ENCODE results near the gene RASAL2.

RASAL2 gene

DNA sequence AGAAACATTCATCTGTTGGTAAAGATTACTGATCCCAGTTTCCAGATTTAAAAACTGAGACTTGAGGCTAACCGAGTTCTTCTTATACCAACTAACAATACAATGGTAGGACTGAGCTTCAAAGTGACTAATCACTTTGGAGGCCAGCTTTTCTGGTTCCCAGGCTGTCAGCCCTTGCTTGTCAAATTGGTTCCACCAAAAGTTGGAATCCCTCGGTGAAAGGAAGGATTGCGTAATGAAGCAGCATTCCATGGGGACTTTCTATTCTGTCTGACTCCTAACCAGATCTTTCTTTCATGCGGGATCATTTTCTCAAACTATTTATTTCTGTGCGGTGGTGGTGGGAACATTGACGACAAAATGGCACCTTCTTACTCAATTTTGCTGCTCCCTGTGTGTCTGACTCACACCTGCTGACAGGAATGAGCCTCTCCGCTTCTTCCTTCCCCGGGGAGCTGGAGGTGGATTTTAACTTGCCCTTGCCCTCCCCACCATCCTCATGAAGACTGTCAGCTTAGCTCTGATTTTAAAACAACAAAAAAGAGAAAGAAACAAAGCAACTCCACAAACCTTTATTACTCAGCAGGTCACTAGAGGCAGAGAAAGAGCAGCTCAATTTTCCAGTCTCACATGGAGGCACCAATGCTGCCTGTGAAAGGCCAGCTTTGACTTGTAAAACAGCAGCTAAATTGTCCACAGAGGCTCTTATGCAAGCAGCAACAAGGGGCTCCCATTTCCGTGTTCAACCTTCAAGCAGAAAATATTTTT is 32.9 kb upstream of the RASAL2 start:
- H3K4me3 ChIP-seq (ENCODE audit: low read length), result peak overlapping the region; percentile 0
- TF ChIP-seq, protein P1, sequence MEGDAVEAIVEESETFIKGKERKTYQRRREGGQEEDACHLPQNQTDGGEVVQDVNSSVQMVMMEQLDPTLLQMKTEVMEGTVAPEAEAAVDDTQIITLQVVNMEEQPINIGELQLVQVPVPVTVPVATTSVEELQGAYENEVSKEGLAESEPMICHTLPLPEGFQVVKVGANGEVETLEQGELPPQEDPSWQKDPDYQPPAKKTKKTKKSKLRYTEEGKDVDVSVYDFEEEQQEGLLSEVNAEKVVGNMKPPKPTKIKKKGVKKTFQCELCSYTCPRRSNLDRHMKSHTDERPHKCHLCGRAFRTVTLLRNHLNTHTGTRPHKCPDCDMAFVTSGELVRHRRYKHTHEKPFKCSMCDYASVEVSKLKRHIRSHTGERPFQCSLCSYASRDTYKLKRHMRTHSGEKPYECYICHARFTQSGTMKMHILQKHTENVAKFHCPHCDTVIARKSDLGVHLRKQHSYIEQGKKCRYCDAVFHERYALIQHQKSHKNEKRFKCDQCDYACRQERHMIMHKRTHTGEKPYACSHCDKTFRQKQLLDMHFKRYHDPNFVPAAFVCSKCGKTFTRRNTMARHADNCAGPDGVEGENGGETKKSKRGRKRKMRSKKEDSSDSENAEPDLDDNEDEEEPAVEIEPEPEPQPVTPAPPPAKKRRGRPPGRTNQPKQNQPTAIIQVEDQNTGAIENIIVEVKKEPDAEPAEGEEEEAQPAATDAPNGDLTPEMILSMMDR (IDR thresholded peaks at IDR 0.05; ENCODE audit: insufficient read depth, low read depth, low read length, missing control alignments), result no peak
- DNase-seq (ENCODE audit: low read depth), result peak; percentile 92

DNA sequence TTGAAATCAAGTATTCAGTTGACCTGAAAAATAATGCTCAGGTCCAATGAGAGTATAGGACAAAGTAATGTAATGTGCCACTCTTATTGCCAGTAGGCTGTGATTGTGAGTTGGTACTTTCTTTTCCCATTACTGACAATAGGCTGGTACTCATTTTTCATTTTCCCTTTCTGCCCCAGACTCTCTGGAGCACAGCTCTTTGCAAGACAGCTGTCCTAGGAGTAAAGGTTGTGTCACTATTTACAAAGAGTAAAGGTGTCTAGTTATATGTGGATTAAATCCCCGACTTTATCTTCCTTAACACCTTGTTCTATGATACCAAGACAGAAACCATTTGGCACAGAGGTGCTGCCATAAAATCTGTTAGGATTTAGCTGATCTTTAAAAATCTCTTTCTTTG is 32.3 kb upstream of the RASAL2 start:
- TF ChIP-seq, protein P1 (IDR thresholded peaks at IDR 0.05; ENCODE audit: insufficient read depth, low read depth, low read length, missing control alignments), result no peak
- no peak for DNase-seq (ENCODE audit: low read depth)
- H3K4me3 ChIP-seq (ENCODE audit: low read length), result no peak overlapping the region

DNA sequence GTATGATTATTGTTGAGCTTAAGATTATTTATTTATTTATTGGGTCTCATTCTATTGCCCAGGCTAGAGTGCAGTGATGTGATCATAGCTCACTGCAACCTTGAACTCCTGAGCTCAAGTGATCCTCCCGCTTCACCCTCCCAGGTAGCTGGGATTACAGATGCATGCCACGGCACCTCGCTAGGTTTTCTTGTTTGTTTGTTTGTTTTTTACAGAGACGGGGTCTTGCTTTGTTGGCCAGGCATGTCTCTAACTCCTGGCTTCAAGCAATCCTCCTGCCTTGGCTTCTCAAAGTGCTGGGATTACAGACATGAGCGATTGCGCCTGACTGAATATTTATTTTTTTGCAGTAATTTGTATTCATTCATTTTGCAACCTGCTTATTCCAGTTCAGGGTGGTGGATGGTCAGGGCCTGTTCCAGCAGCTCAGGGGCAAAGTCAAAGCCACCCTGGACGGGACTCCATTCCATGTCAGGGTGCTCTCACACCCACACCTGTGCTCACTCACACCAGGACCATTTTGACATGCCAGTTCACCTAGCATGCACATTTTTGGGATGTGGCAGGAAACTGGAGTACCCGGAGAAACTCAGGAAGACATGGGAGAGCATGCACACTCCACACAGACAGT is 29.6 kb upstream of the RASAL2 start:
- no peak for DNase-seq (ENCODE audit: low read depth)
- H3K4me3 ChIP-seq (ENCODE audit: low read length), result no peak overlapping the region
- TF ChIP-seq, protein P1 (IDR thresholded peaks at IDR 0.05; ENCODE audit: insufficient read depth, low read depth, low read length, missing control alignments), result no peak

DNA sequence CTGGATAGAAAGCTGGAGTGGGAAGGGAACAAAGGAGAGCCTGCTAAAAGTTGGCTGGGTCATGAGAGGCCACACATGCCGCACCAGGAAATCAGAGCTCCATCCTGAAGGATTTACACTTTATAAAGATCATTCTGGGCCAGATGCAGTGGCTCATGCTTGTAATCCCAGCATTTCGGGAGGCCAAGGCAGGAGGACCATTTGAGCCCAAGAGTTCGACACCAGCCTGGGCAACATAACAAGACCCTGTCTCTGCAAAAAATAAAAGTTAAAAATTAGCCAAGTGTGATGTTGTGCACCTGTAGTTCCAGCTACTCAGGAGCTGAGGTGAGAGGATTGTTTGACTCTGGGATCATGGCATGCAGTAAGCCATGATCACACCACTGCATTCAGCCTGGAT is 28.7 kb upstream of the RASAL2 start:
- TF ChIP-seq, protein P1 (IDR thresholded peaks at IDR 0.05; ENCODE audit: insufficient read depth, low read depth, low read length, missing control alignments), result no peak
- DNase-seq (ENCODE audit: low read depth), result no peak
- no peak overlapping the region for H3K4me3 ChIP-seq (ENCODE audit: low read length)

DNA sequence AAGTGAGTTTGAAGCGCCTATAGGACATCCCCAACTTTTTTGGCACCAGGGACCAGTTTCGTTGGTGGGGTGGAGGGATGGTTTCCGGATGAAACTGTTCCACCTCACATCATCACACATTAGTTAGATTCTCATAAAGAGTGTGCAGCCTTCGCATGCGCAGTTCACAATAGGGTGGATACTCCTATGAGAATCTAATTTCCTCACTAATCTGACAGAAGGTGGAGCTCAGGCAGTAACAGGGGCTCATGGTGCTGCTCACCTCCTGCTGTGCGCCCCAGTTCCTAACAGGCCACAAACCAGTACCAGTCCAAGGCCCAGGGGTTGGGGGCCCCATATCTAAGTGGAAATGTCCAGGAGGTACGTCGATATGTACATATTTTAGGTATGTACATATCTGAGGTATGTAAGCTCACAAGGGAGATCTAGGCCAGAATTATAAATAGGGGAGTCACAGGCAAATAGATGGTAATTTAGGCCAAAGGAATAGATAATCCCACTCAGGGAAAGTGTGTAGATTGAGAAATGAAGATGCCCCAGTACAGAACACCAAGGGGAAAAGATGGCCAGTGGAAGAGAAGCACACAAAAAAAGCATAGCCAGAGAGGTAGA is 27.5 kb upstream of the RASAL2 start:
- TF ChIP-seq, protein P1 (IDR thresholded peaks at IDR 0.05; ENCODE audit: insufficient read depth, low read depth, low read length, missing control alignments), result no peak
- DNase-seq (ENCODE audit: low read depth), result no peak
- no peak overlapping the region for H3K4me3 ChIP-seq (ENCODE audit: low read length)

DNA sequence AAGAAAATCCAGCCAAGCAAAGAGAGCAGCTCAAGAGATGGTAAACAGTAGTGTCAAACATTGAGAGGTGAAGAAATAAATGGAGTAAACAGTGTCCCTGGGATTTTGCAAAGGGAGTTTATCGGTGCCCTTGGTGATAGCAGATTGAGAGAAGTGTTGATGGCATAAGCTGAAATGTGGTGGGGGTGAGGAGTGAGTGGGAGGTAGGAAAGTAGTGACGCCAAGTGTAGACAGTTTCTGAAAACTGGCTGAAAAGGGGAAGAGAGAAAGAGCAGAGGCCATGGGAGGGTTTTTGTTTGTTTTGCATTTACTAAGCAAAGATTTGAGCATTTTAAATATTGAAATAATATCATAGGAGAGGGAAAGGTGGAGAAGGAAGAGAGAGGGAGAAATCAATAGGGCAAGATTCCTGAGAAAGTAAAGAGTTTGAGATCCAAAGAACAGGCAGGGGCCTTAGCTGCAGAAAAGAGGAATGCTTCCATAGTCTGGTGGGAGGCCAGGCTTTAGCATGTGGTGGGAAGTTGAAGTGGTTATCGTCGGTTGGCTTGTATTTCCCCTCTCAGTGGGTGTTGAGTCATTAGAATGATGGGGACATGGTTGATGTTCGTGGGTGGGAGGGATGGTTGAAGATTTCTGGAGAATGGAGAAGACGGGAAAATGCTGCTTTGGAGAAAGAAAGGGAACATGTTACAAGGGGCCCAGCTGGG is 26.8 kb upstream of the RASAL2 start:
- TF ChIP-seq, protein P1 (IDR thresholded peaks at IDR 0.05; ENCODE audit: insufficient read depth, low read depth, low read length, missing control alignments), result no peak
- DNase-seq (ENCODE audit: low read depth), result no peak
- no peak overlapping the region for H3K4me3 ChIP-seq (ENCODE audit: low read length)
